Suprapubic skin (tissue), 4 donors: Measurements from ENCODE around the gene NARF.

Experiments
- POLR2A ChIP-seq, 2 donors: fragments of 450-650 bp; IDR thresholded peaks; one replicate each; pipeline ENCODE4 v1.6.1; 2017; ENCODE audit warnings: antibody characterized with exemption in 2 of 2, mild to moderate bottlenecking in 2 of 2, moderate library complexity in 2 of 2
- POLR2AphosphoS5 ChIP-seq, 3 donors: sonication (generic); formaldehyde crosslinking; IDR thresholded peaks; one replicate each; pipeline ENCODE4 v1.6.1; 2017; ENCODE audit warnings: antibody characterized with exemption in 3 of 3

GRCh38 chr17:82432017-82432416 lies 26.5 kb upstream of the NARF start:
- no peak for TF ChIP-seq POLR2AphosphoS5 (IDR thresholded peaks at IDR 0.05)
- no peak for TF ChIP-seq POLR2A (IDR thresholded peaks at IDR 0.05)
